Sigmoid colon (tissue), 4 donors: ENCODE data around the gene EVL.

ENCODE experiments used
- CTCF ChIP-seq, 4 experiments: fragments of 450-650 bp in 3 of 4; fragments of 200-600 bp in 1 of 4; IDR thresholded peaks; one replicate each; pipeline ENCODE4 v1.5.1; 2016 to 2019; ENCODE audit warnings: antibody characterized with exemption in 4 of 4, mild to moderate bottlenecking in 3 of 4, moderate library complexity in 2 of 4
- POLR2A ChIP-seq, 2 donors: fragments of 450-650 bp; IDR thresholded peaks; one replicate each; pipeline ENCODE4 v1.6.1; 2016; ENCODE audit warnings: antibody characterized with exemption in 2 of 2, mild to moderate bottlenecking in 2 of 2, moderate library complexity in 2 of 2
- POLR2AphosphoS5 ChIP-seq, 4 donors: sonication (generic); formaldehyde crosslinking; IDR thresholded peaks; one replicate each; pipeline ENCODE4 v1.6.1; 2017; ENCODE audit warnings: antibody characterized with exemption in 4 of 4

GRCh38 chr14:100065942-100066574 is 836 bp downstream of the EVL start:
- TF ChIP-seq CTCF (IDR thresholded peaks at IDR 0.05) (no peak), POLR2AphosphoS5 (IDR thresholded peaks at IDR 0.05) (no peak), POLR2A (IDR thresholded peaks at IDR 0.05) (no peak)
